ENCODE measurements around the gene CFAP46. TPM values are rescaled to one million over a fixed set of nuclear protein-coding genes. Genes with fewer than 3 reads are reported as not detected.

Gene CFAP46
- total and polyA plus RNA-seq, 4 donors, result 3.1 to 18.8 (median 7.1) TPM

GRCh38 chr10:132943058-132943790, 854 bp upstream of the CFAP46 start:
- Histone ChIP-seq H3K27me3 (ENCODE audit: control insufficient read depth in 3 of 3, insufficient read depth in 3 of 3, low read length in 2 of 3) (peaks cover 0 to 17% (median 3%) of the 10 kb centered on the region in 3 donors), H3K9me3 (ENCODE audit: control insufficient read depth in 4 of 4, insufficient read depth in 3 of 4, low read length in 3 of 4) (no peaks in the 10 kb centered on the region), H3K4me1 (ENCODE audit: control insufficient read depth in 5 of 5, insufficient read depth in 5 of 5, low read length in 5 of 5) (peaks cover 0 to 11% (median 2%) of the 10 kb centered on the region in 5 donors), H3K9ac (ENCODE audit: insufficient read depth in 1 of 2, low read length in 2 of 2) (no peak overlapping the region), H3K36me3 (ENCODE audit: control insufficient read depth in 4 of 4, insufficient read depth in 4 of 4, low read length in 4 of 4) (no peaks in the 10 kb centered on the region), H3K4me3 (no peak overlapping the region), H3K27ac (ENCODE audit: low read depth in 1 of 2, low read length in 1 of 2) (no peak overlapping the region)
- DNase-seq, result no peak
- TF ChIP-seq CTCF (IDR thresholded peaks at IDR 0.05; ENCODE audit: control extremely low read depth, extremely low read depth), result no peak
- WGBS, 2 donors, result 28 to 50% methylated on average over 43 of the region's 43 CpGs
- no peak for ATAC-seq (ENCODE audit: insufficient read depth, low FRiP score)

- ATAC-seq (ENCODE audit: insufficient read depth, low FRiP score) (no peak), DNase-seq (peak in 1 of 3 donors; percentile 11)
- no peak overlapping the region for H3K27ac ChIP-seq (ENCODE audit: low read depth in 1 of 2, low read length in 1 of 2)
- no peaks in the 10 kb centered on the region for H3K36me3 ChIP-seq (ENCODE audit: control insufficient read depth in 4 of 4, insufficient read depth in 4 of 4, low read length in 4 of 4)
- TF ChIP-seq CTCF (IDR thresholded peaks at IDR 0.05; ENCODE audit: control extremely low read depth, extremely low read depth), result no peak
- H3K9ac ChIP-seq (ENCODE audit: insufficient read depth in 1 of 2, low read length in 2 of 2), result no peak overlapping the region
- H3K9me3 ChIP-seq (ENCODE audit: control insufficient read depth in 4 of 4, insufficient read depth in 3 of 4, low read length in 3 of 4), result no peaks in the 10 kb centered on the region
- no peak overlapping the region for H3K4me3 ChIP-seq
- peaks cover 0 to 12% (median 3%) of the 10 kb centered on the region in 3 donors for H3K27me3 ChIP-seq (ENCODE audit: control insufficient read depth in 3 of 3, insufficient read depth in 3 of 3, low read length in 2 of 3)
- WGBS, 2 donors, result 62 to 74% methylated on average over 11 of the region's 11 CpGs
- H3K4me1 ChIP-seq (ENCODE audit: control insufficient read depth in 5 of 5, insufficient read depth in 5 of 5, low read length in 5 of 5), result peaks cover 0 to 11% (median 2%) of the 10 kb centered on the region in 5 donors
Observed at GRCh38 chr10:132941640-132942051, 724 bp downstream of the CFAP46 start.

GRCh38 chr10:132940791-132941465, 1.4 kb downstream of the CFAP46 start:
- Histone ChIP-seq H3K27ac (ENCODE audit: low read depth in 1 of 2, low read length in 1 of 2) (no peak overlapping the region), H3K27me3 (ENCODE audit: control insufficient read depth in 3 of 3, insufficient read depth in 3 of 3, low read length in 2 of 3) (peaks cover 0 to 11% (median 3%) of the 10 kb centered on the region in 3 donors), H3K9ac (ENCODE audit: insufficient read depth in 1 of 2, low read length in 2 of 2) (no peak overlapping the region), H3K36me3 (ENCODE audit: control insufficient read depth in 4 of 4, insufficient read depth in 4 of 4, low read length in 4 of 4) (no peaks in the 10 kb centered on the region), H3K9me3 (ENCODE audit: control insufficient read depth in 4 of 4, insufficient read depth in 3 of 4, low read length in 3 of 4) (no peaks in the 10 kb centered on the region), H3K4me3 (no peak overlapping the region), H3K4me1 (ENCODE audit: control insufficient read depth in 5 of 5, insufficient read depth in 5 of 5, low read length in 5 of 5) (peaks cover 0 to 11% (median 2%) of the 10 kb centered on the region in 5 donors)
- WGBS, 2 donors, result 84 to 87% methylated on average over 28 of the region's 28 CpGs
- DNase-seq (no peak), ATAC-seq (ENCODE audit: insufficient read depth, low FRiP score) (no peak)
- TF ChIP-seq CTCF (IDR thresholded peaks at IDR 0.05; ENCODE audit: control extremely low read depth, extremely low read depth), result no peak

Measured in lung (tissue), 12 donors.